K562 (cell line): ENCODE results near the gene DRAXIN. TPM values are rescaled to one million over a fixed set of nuclear protein-coding genes. Genes with fewer than 3 reads are reported as not detected.
A peak's percentile ranks its signal among the peaks of the same experiment; 100 is the strongest.

Experiments
- ATAC-seq: fragments of 200-7000 bp; cut with Tn5 transposase; 3 replicates; pipeline ENCODE4 v1.9.1; 2020; ENCODE audit warnings: moderate library complexity
- BruUV-seq: library from RNA; stranded (reverse); fragments of 400-500 nt; replicated peaks from 2 replicates; lab custom pipeline; 2021; lab: Mats Ljungman, UMichigan
- CTCF ChIA-PET: fragments of 300-600 bp; formaldehyde crosslinking; extraction: SDS; loops from one replicate; lab custom pipeline; 2021; ENCODE audit warnings: low intra/inter-chr PET ratio; lab: Yijun Ruan, JAX
- POLR2A ChIA-PET: fragments of 300-600, 350-650 bp; sonication (Branson Sonifier 250); formaldehyde crosslinking; extraction: SDS; loops from one replicate; lab custom pipeline; 2021; ENCODE audit warnings: antibody characterized with exemption, inconsistent platforms; lab: Yijun Ruan, JAX
- DNase-seq, 4 experiments: peaks; one replicate each; pipeline versions ENCODE4 v3.0.0 to v3.0.0-alpha.2; 2011 to 2018; ENCODE audit warnings: low spot score in 3 of 4, mixed read lengths in 3 of 4; ENCODE audit errors: extremely low read depth in 1 of 4
- FAIRE-seq: peaks from 2 replicates; lab custom pipeline; 2011; peaks lifted over from hg19 to GRCh38; lab: Jason Lieb, UNC
- H2AFZ ChIP-seq: 2 replicates; pipeline ENCODE4 v1.6.0; 2011; ENCODE audit warnings: low read depth, low read length, control low read depth, inconsistent platforms
- H3K27ac ChIP-seq: fragments of 200-600 bp; 3 replicates; pipeline ENCODE4 v1.8.0; 2011; ENCODE audit warnings: low read depth, mild to moderate bottlenecking, control low read depth, inconsistent platforms, low read length, moderate library complexity, mixed read lengths; ENCODE audit errors: extremely low read depth
- H3K27me3 ChIP-seq, 2 experiments: fragments of 300-600 bp in 1 of 2; 2 replicates in 1 of 2; 3 replicates in 1 of 2; pipeline versions ENCODE4 v1.6.0 to v1.8.0; 2011; ENCODE audit warnings: inconsistent platforms in 2 of 2, low read length in 2 of 2, mild to moderate bottlenecking in 1 of 2, mixed read lengths in 1 of 2, moderate library complexity in 1 of 2; ENCODE audit not compliant: control insufficient read depth in 2 of 2, insufficient read depth in 2 of 2
- H3K36me3 ChIP-seq: fragments of 300-600 bp; 3 replicates; pipeline ENCODE4 v1.8.0; 2011; ENCODE audit warnings: mild to moderate bottlenecking, low read length, inconsistent platforms; ENCODE audit not compliant: control insufficient read depth, insufficient read depth
- H3K4me1 ChIP-seq, 2 experiments: fragments of 200-600 bp in 1 of 2; replicated peaks in 1 of 2; 2 replicates in 1 of 2; 3 replicates in 1 of 2; pipeline versions ENCODE4 v1.5.1 to v1.8.0; 2011; ENCODE audit warnings: inconsistent platforms in 2 of 2, low read length in 2 of 2, mild to moderate bottlenecking in 1 of 2, mixed read lengths in 1 of 2, moderate library complexity in 1 of 2; ENCODE audit not compliant: control insufficient read depth in 2 of 2, insufficient read depth in 2 of 2
- H3K4me2 ChIP-seq: 2 replicates; pipeline ENCODE4 v1.6.1; 2011; ENCODE audit warnings: low read length, control low read depth, inconsistent platforms, mixed read lengths; ENCODE audit not compliant: insufficient read depth
- H3K4me3 ChIP-seq: fragments of 200-600 bp; sonication (generic), shearing (Covaris generic); 2 replicates; pipeline ENCODE4 v1.5.1; 2016; ENCODE audit warnings: control low read depth, inconsistent platforms
- H3K79me2 ChIP-seq: fragments of 200-600 bp; 3 replicates; pipeline ENCODE4 v1.8.0; 2011; ENCODE audit warnings: low read length, inconsistent platforms; ENCODE audit not compliant: control insufficient read depth, insufficient read depth
- H3K9ac ChIP-seq, 2 experiments: 2 replicates each; pipeline versions ENCODE4 v1.6.0 to v1.6.1; 2011; ENCODE audit warnings: low read depth in 2 of 2, low read length in 2 of 2, control low read depth in 1 of 2, inconsistent platforms in 1 of 2, mild to moderate bottlenecking in 1 of 2, mixed read lengths in 1 of 2; ENCODE audit not compliant: insufficient read depth in 1 of 2
- H3K9me1 ChIP-seq: one replicate; pipeline ENCODE4 v1.6.0; 2011; ENCODE audit warnings: inconsistent platforms, mild to moderate bottlenecking, low read length, moderate library complexity; ENCODE audit not compliant: control insufficient read depth, insufficient read depth
- H3K9me3 ChIP-seq: replicated peaks from 2 replicates; pipeline ENCODE4 v1.5.1; 2011; ENCODE audit warnings: low read depth, low read length, inconsistent platforms; ENCODE audit not compliant: control insufficient read depth, insufficient read depth
- H4K20me1 ChIP-seq: replicated peaks from 2 replicates; pipeline ENCODE4 v1.6.1; 2011; ENCODE audit warnings: low read length, inconsistent platforms, mixed read lengths; ENCODE audit not compliant: control insufficient read depth, insufficient read depth
- ARID2 ChIP-seq: fragments of 450-650 bp; IDR thresholded peaks from 2 replicates; pipeline ENCODE4 v1.6.1; 2017; ENCODE audit warnings: antibody characterized with exemption, mild to moderate bottlenecking
- NR2C2 ChIP-seq, 2 experiments: fragments of 200-800 bp in 1 of 2; sonication (Bioruptor generic) in 1 of 2; sonication (generic) in 1 of 2; formaldehyde crosslinking in 1 of 2; IDR thresholded peaks; 2 replicates each; pipeline versions ENCODE4 v1.6.1 to v1.8.0; 2016 to 2022; ENCODE audit warnings: mild to moderate bottlenecking in 1 of 2, missing compliant biosample characterization in 1 of 2, missing genetic modification characterization in 1 of 2, missing genetic modification reagents in 1 of 2
- PHF8 ChIP-seq: fragments of 200-600 bp; sonication (generic); IDR thresholded peaks from 2 replicates; pipeline ENCODE4 v1.6.1; 2012; ENCODE audit warnings: mixed run types, mild to moderate bottlenecking, inconsistent platforms, low read length, moderate library complexity, borderline replicate concordance
- PTBP1 ChIP-seq: fragments of 200-400 bp; formaldehyde crosslinking; IDR thresholded peaks from 2 replicates; pipeline ENCODE4 v1.6.1; 2017; ENCODE audit warnings: low read depth, low read length
- RBM17 ChIP-seq: fragments of 200-400 bp; formaldehyde crosslinking; IDR thresholded peaks from 2 replicates; pipeline ENCODE4 v1.6.1; 2017; ENCODE audit warnings: low read depth, mild to moderate bottlenecking, low read length, borderline replicate concordance
- RBM25 ChIP-seq: fragments of 200-400 bp; formaldehyde crosslinking; IDR thresholded peaks from 2 replicates; pipeline ENCODE4 v1.6.1; 2018; ENCODE audit warnings: low read length, low read depth, moderate library complexity; ENCODE audit not compliant: severe bottlenecking
- ZFP91 ChIP-seq: sonication (generic); formaldehyde crosslinking; IDR thresholded peaks from 2 replicates; pipeline ENCODE4 v1.8.0; 2022; ENCODE audit warnings: mild to moderate bottlenecking, missing genetic modification reagents
- ZNF12 ChIP-seq: sonication (generic); formaldehyde crosslinking; IDR thresholded peaks from 2 replicates; pipeline ENCODE4 v1.4.0; 2020; ENCODE audit warnings: mild to moderate bottlenecking, missing genetic modification reagents
- ZNF134 ChIP-seq: fragments of 250-450 bp; sonication (Bioruptor Pico); conservative IDR thresholded peaks from 2 replicates; pipeline ENCODE4 v1.4.0; 2020
- ZNF766 ChIP-seq: fragments of 200-800 bp; sonication (Bioruptor generic); conservative IDR thresholded peaks from 2 replicates; pipeline ENCODE4 v1.6.1; 2016; ENCODE audit warnings: missing genetic modification characterization, missing compliant biosample characterization
- WGBS: fragments of 100-300 bp; shearing (Covaris generic); methylation state at CpG from one replicate; pipeline ENCODE4 v1.1.6; 2016; ENCODE audit warnings: low coverage, mixed read lengths; ENCODE audit not compliant: insufficient coverage; ENCODE audit errors: missing lambda C conversion rate; 5-methylcytosine and 5-hydroxymethylcytosine counted together
- in situ Hi-C: fragments of 300-500 bp; cut with MboI; formaldehyde crosslinking; loops from 4 replicates; pipeline ENCODE4 v1.15.0; 2018; ENCODE audit warnings: inconsistent platforms, mixed read lengths
- intact Hi-C: fragments of 100-400 bp; cut with micrococcal nuclease; formaldehyde crosslinking; loops from 2 replicates; pipeline ENCODE4 v1.14.2; 2022
- polyA plus RNA-seq, 8 experiments: library from polyadenylated mRNA; depleted of rRNA in 4 of 8; stranded (reverse) in 5 of 8; unstranded in 3 of 8; fragments of >200 nt; fragmentation: Nextera tagmentation in 2 of 8; fragmentation: Illumina TruSeq in 1 of 8; extraction: Ambion mirVana in 2 of 8; extraction: Trizol in 1 of 8; gene quantifications; 2 replicates each; pipeline versions ENCODE4 v1.2.1 to v1.2.3, GENCODE V29; 2011 to 2014; ENCODE audit warnings: inconsistent platforms in 1 of 8, missing spikeins in 1 of 8
- total RNA-seq, 7 experiments: library from RNA; depleted of rRNA in 6 of 7; stranded (reverse); fragments of >200 nt in 6 of 7; fragmentation: Illumina TruSeq in 2 of 7; extraction: Trizol in 2 of 7; gene quantifications; 2 replicates each; pipeline versions ENCODE4 v1.2.1 to v1.2.3, GENCODE V29; 2011 to 2021; ENCODE audit warnings: low replicate concordance in 1 of 7
- TF ChIP-seq, protein P1 (sequence below), 2 experiments: fragments of 250-450 bp in 1 of 2; fragments of 450-650 bp in 1 of 2; sonication (Bioruptor Pico) in 1 of 2; IDR thresholded peaks; 2 replicates each; pipeline versions ENCODE4 v1.6.1 to v1.8.0; 2016 to 2021; ENCODE audit warnings: mild to moderate bottlenecking in 2 of 2, moderate library complexity in 2 of 2, missing compliant biosample characterization in 1 of 2, missing genetic modification characterization in 1 of 2

Gene DRAXIN
- total and polyA plus RNA-seq, 9 of the 15 experiments (the other 6 are each of a cell fraction or from before 2014, with no cell fraction given): 0.01 to 0.04 (median 0.01) TPM; not detected in 6

GRCh38 chr1:11727119-11727518 is 35.6 kb downstream of the DRAXIN start (continued):
- TF ChIP-seq ZFP91 (no peak), ARID2 (no peak), ZNF766 (no peak), NR2C2 (CRISPR knock-in tag; IDR thresholded peaks at IDR 0.05) (no peak), NR2C2 (tag; IDR thresholded peaks at IDR 0.05) (peak; percentile 56; the same call in 1 of the 2 replicates)
- TF ChIP-seq, protein P1, sequence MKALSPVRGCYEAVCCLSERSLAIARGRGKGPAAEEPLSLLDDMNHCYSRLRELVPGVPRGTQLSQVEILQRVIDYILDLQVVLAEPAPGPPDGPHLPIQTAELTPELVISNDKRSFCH (CRISPR knock-in tag; IDR thresholded peaks at IDR 0.05): no peak
- TF ChIP-seq, protein P1 (tag; IDR thresholded peaks at IDR 0.05): 0 out of 2 replicates have a peak, but pooled peaks have one; percentile 20
- TF ChIP-seq, all 486 proteins: peak for 6

GRCh38 chr1:11728126-11728806 is 36.8 kb downstream of the DRAXIN start:
- intact Hi-C loops: loop anchor here (10.0 kb wide), 1 partner anchor 693 kb away; no protein-coding TSS in a partner anchor
- Histone ChIP-seq H4K20me1 (no peaks in the 10 kb centered on the region), H3K9me3 (no peaks in the 10 kb centered on the region), H3K27ac (no peak overlapping the region), H3K4me1 (peaks cover 27 to 39% of the 10 kb centered on the region in 2 experiments), H3K9ac (peak overlapping the region in 1 of 2 experiments; percentile 24; a peak in 1 of 4 replicates), H3K79me2 (no peaks in the 10 kb centered on the region), H3K9me1 (peaks cover 5% of the 10 kb centered on the region), H3K4me3 (no peak overlapping the region), H3K36me3 (no peaks in the 10 kb centered on the region), H2AFZ (no peak overlapping the region), H3K4me2 (no peak overlapping the region), H3K27me3 (no peaks in the 10 kb centered on the region)
- ChIA-PET CTCF (no interaction called here), POLR2A (no interaction called here)
- TF ChIP-seq RBM25: peak; percentile 32
- TF ChIP-seq PTBP1: no peak
- TF ChIP-seq ZNF134: peak; percentile 98
- no peak for TF ChIP-seq RBM17
- TF ChIP-seq ZNF12: no peak
- TF ChIP-seq PHF8: no peak
- FAIRE-seq (no peak), ATAC-seq (no peak), DNase-seq (no peak)
- in situ Hi-C loops: no loop called here
- 88% methylated on average over 4 of the region's 4 CpGs for WGBS
- no TSS peak for BruUV-seq
